Measurements from ENCODE around the gene SYVN1.

The SYVN1 gene

DNA sequence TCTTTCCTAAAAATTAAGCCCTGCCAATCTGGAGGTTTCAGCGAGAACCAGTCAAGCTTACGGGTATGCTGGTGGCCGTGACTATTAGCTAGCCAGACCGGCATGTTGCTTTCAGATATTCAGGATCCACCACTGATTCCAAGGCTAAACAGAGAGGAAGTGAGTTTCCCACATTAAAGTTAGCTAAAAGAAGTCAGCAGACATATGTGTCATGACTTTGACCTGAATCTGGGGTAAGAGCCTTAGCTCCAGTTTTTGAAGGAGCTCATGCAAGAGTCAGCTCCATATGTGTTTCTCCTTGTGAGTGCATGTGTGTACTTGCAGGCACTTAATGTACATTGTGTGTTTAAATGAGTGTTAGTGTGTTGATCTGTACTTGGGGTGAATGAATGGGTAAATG lies 48.9 kb downstream of the SYVN1 start:
- DNase-seq, result no peak

DNA sequence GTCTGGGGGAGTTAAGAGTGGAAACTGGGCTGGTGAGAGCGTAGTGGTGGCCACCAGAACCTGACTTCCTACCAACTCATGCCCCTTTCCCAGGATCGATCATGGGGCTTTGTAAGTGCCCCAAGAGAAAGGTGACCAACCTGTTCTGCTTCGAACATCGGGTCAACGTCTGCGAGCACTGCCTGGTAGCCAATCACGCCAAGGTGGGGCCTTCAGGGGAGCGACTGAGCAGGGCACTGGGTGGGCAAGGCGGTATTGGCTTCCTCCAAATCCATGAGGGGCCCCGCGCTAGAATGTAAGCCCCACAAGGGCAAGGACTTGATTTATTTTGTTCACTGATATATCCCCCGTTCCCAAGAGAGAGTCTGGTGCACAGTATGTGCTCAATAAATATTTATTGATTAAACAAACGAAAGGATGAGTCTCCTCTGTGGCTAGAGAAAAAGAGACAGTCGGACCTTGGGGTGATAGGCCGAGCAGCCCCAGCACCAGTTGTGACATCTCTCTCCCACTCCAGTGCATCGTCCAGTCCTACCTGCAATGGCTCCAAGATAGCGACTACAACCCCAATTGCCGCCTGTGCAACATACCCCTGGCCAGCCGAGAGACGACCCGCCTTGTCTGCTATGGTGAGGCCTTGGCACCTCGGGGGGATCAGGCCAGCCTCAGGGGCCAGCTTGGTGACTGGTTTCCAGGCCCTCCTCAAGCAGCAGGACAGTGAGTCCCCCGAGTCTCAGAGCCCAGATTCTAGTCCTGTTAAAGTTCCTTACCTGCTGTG lies 49.5 kb downstream of the SYVN1 start:
- no peak for DNase-seq

DNA sequence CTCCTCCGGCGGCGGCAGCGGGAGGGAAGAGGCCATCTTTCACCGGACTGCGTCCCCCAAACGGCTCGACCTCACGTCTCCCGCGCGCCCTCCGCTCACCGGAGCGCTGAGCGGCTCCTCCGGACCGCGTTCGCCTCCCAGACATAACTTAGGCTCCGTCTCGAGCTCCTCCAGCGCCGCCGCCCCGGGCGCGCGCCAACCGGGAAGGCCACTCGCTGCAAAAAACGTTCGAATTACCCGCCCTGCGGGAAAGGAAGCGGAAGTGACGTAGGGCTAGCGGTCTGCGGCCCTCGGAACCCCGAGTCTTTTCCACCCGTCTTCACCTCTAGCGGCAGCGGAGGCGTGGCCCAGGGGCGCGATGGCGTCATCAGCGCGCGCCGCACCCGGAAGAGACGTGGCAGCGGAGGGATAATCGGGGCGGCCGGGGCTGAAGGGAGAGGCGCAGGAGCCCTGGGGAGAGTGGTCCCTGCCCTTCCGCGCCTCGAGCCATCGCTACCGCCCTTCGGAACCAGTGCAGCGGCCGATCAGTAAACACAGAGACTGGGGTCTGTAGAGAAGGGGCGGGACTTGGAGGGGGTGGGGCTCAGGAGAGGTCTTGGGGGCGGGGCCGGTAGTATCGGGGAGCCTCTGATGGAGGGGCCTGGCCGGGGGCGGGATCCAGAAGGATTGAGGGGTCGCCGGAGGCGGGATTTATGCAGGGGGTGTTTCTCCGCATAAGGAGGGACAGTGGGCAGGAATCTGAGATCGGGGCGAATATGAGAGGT lies 50.3 kb downstream of the SYVN1 start, which contains the start of the genes CDCA5 and ZFPL1:
Gene CDCA5, minus strand, starts transcription at position 207 of the 764 bp plus-strand sequence. Its CDS starts 62 bp downstream, at position 145.
Gene ZFPL1, plus strand, starts transcription at position 389 of the 764 bp plus-strand sequence. CDS start 477 bp downstream, outside the sequence.
- DNase-seq, result peak; percentile 98

DNA sequence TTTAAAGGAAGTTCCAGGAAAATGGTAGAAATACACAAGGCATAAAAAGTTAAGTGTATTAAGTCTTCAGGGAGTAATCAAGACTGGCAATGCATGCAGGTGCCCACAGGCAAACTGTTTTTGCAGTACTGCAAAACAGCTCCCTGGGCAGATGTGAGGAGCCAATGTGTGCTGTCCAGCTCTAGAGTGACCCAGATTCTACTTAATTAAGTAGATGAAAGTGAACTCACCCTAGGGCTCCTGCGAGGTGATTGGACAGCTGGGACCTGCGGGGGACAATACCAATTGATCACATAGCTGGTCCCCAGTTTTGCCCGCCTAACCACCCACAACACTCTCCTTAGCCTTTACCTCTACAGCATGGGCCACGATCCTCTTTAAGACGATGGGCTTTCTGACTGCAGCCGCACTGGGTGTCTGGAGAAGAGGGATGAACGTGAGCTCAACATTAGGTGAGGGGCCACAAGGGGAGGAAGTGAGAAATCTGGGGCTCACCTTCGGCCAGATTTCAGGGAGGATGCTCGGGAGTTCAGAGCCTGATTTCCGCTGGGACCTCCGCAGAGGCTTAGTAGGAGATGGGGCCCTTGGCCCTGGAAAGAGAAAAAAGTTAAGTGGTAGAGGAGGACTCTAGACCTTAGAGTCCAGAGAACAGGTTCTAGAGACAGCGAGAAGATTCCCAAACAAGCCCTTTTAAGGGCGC lies 51.0 kb downstream of the SYVN1 start:
- no peak for DNase-seq

GRCh38 chr11:65078786-65079342 lies 55.5 kb downstream of the SYVN1 start:
- DNase-seq, result no peak

GRCh38 chr11:65078151-65078550 lies 56.2 kb downstream of the SYVN1 start:
- no peak for DNase-seq

DNA sequence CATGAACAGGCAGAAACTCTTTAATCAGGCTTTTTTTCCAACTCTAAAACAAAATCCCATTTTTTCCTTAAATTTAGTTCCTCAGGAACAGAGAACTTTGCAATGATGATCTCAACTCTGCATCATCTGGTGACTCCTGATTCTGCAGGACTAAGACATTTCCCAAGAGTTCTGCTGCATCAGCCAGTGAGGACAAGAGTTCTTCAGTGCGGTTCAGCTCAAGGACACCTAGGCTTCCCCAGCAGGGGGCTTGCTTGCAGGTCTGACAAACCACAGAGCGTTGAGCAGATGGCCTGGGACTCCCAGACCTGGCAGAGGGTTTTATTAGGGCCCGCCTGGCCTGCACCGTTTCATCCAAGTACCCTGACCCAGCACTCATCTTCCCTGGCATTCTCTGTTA lies 56.9 kb downstream of the SYVN1 start:
- no peak for DNase-seq
